Activated B cell treated with CpG ODN at 0.5 μM for 24 hours (primary cell): ENCODE results near the gene NLRX1. TPM values are rescaled to one million over a fixed set of nuclear protein-coding genes. Genes with fewer than 3 reads are reported as not detected.
"Not testable (repeated sequence)": the region's sequence is repeated elsewhere in the genome, so short reads cannot be mapped to it uniquely, and the experiment has no call there.

Experiments
- ATAC-seq: fragments of 200-7000 bp; cut with Tn5 transposase; one replicate; pipeline ENCODE4 v1.10.0; 2021; ENCODE audit warnings: low read depth, mild to moderate bottlenecking, moderate library complexity
- CTCF ChIA-PET: fragments of 350-600 bp; sonication (Branson Sonifier 250); formaldehyde crosslinking; loops from one replicate; lab custom pipeline; 2021; ENCODE audit warnings: antibody characterized with exemption; lab: Charles Lee
- POLR2A ChIA-PET: fragments of 350-600 bp; sonication (Branson Sonifier 250); formaldehyde crosslinking; loops from one replicate; lab custom pipeline; 2021; ENCODE audit warnings: antibody characterized with exemption; lab: Charles Lee
- DNase-seq: peaks from one replicate; pipeline ENCODE4 v3.0.0; 2022
- H3K27ac Mint-ChIP-seq: one replicate; pipeline ENCODE4 v1.8.0; 2020; ENCODE audit warnings: mixed read lengths
- H3K27me3 Mint-ChIP-seq: one replicate; pipeline ENCODE4 v1.8.0; 2021; ENCODE audit warnings: mixed read lengths
- H3K36me3 Mint-ChIP-seq: one replicate; pipeline ENCODE4 v1.8.0; 2021; ENCODE audit warnings: low read depth, mixed read lengths
- H3K4me1 Mint-ChIP-seq: one replicate; pipeline ENCODE4 v1.8.0; 2021; ENCODE audit warnings: mixed read lengths
- H3K4me3 Mint-ChIP-seq: one replicate; pipeline ENCODE4 v1.8.0; 2020; ENCODE audit warnings: mild to moderate bottlenecking, mixed read lengths
- H3K9me3 Mint-ChIP-seq: one replicate; pipeline ENCODE4 v1.8.0; 2020; ENCODE audit warnings: mixed read lengths
- intact Hi-C: fragments of 100-400 bp; cut with micrococcal nuclease; formaldehyde crosslinking; loops from one replicate; pipeline ENCODE4 v1.15.1; 2024
- total RNA-seq: library from RNA; stranded (reverse); gene quantifications from 2 replicates; pipeline ENCODE4 v1.2.3, GENCODE V29; 2022
- TF ChIP-seq, protein P1 (sequence below): fragments of 200-600 bp; IDR thresholded peaks from one replicate; pipeline ENCODE4 v1.8.0; 2022; ENCODE audit warnings: antibody characterized with exemption, mild to moderate bottlenecking

The NLRX1 gene
- total RNA-seq, 1 donor from 2014 or later = 9.8 TPM

DNA sequence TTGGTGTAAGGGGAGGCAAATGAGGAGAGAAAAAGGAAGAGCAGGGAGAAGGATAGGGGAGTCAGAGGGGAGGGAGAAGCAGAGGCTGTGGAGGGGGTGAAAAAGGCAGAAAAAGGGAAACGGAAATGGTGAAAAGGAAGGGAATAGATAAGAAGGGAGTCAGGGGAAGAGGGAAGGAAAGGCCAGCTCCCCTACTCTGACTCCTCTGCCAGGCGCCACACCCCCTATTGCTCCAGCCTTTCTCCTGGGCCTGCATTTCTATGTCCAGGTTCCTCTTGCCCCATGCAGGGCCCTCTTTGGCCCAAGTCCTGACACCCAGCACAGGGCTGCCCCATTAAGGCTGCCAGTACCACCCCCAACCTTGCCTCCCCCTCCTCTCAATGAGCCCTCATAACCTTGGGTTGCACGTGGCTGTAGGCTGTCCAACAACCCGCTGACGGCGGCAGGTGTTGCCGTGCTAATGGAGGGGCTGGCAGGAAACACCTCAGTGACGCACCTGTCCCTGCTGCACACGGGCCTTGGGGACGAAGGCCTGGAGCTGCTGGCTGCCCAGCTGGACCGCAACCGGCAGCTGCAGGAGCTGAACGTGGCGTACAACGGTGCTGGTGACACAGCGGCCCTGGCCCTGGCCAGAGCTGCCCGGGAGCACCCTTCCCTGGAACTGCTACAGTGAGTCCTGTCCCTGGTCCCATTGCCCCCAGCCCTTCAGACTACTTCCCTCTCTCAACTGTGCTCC lies 13.3 kb downstream of the NLRX1 start:
- peaks cover 6% of the 10 kb centered on the region for H3K27me3 Mint-ChIP-seq
- H3K4me3 Mint-ChIP-seq = no peak overlapping the region
- TF ChIP-seq, protein P1, sequence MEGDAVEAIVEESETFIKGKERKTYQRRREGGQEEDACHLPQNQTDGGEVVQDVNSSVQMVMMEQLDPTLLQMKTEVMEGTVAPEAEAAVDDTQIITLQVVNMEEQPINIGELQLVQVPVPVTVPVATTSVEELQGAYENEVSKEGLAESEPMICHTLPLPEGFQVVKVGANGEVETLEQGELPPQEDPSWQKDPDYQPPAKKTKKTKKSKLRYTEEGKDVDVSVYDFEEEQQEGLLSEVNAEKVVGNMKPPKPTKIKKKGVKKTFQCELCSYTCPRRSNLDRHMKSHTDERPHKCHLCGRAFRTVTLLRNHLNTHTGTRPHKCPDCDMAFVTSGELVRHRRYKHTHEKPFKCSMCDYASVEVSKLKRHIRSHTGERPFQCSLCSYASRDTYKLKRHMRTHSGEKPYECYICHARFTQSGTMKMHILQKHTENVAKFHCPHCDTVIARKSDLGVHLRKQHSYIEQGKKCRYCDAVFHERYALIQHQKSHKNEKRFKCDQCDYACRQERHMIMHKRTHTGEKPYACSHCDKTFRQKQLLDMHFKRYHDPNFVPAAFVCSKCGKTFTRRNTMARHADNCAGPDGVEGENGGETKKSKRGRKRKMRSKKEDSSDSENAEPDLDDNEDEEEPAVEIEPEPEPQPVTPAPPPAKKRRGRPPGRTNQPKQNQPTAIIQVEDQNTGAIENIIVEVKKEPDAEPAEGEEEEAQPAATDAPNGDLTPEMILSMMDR = no peak
- DNase-seq (no peak), ATAC-seq (no peak)
- peaks cover 6% of the 10 kb centered on the region for H3K36me3 Mint-ChIP-seq
- peaks cover 8% of the 10 kb centered on the region for H3K4me1 Mint-ChIP-seq
- POLR2A ChIA-PET = interaction anchor here (0.6 kb wide), 1 partner anchor 47 kb away, joined by 5 read pairs; no protein-coding TSS in a partner anchor
- H3K9me3 Mint-ChIP-seq = no peaks in the 10 kb centered on the region
- no peak overlapping the region for H3K27ac Mint-ChIP-seq
- CTCF ChIA-PET = no interaction called here
- intact Hi-C loops = no loop called here

- not testable (repeated sequence) for H3K9me3 Mint-ChIP-seq
Measured at GRCh38 chr11:119184399-119184798, 15.9 kb downstream of the NLRX1 start.

DNA sequence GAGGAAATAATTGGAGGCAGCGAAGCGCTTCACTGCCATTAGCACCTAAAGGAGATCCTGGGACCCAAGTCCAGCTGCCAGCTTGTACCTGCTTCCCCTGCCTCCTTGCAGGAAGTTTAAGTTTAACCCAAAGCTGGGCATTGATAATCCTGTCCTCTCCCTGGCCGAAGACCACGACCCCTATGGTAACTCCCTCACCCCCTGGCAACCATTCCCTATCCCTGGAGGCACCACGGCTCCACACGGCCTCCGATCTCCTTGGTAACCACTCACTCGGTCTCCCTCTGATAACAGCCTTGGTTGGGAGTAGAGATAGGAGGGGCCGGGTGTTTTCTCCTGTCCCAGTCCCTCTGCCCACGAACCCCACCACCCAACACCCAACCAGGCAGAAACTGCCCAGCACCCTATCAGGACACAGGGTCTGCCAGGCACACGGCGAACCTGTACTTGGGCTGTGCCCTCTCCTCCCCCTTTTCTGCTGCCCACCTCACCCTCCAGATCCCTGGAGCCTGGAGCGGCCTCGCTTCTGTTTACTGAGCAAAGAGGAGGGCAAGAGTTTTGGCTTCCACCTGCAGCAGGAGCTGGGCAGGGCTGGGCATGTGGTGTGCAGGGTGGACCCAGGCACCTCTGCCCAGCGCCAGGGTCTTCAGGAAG lies 17.6 kb downstream of the NLRX1 start:
- Mint-ChIP-seq H3K27ac (no peak overlapping the region), H3K36me3 (peaks cover 3% of the 10 kb centered on the region), H3K9me3 (no peaks in the 10 kb centered on the region), H3K4me3 (no peak overlapping the region), H3K4me1 (peaks cover 8% of the 10 kb centered on the region), H3K27me3 (peaks cover 9% of the 10 kb centered on the region)
- intact Hi-C loops = loop anchor here (2.0 kb wide), 1 partner anchor 17 kb away; the partner anchor contains the start of gene NLRX1
- TF ChIP-seq, protein P1 = no peak
- ChIA-PET CTCF (no interaction called here), POLR2A (interaction anchor here (0.6 kb wide), 1 partner anchor 91 kb away, joined by 7 read pairs; no protein-coding TSS in a partner anchor)
- ATAC-seq = no peak
- DNase-seq = no peak

More at GRCh38 chr11:119184399-119184798, 15.9 kb downstream of the NLRX1 start:
- H3K4me3 Mint-ChIP-seq, DNase-seq, H3K36me3 Mint-ChIP-seq, H3K4me1 Mint-ChIP-seq, H3K27me3 Mint-ChIP-seq: not testable (repeated sequence)
- H3K27ac Mint-ChIP-seq = peak overlapping the region; percentile 41
- intact Hi-C loops = loop anchor here (2.0 kb wide), 1 partner anchor 16 kb away; the partner anchor contains the start of gene NLRX1
- peak; percentile 75 for ATAC-seq
- ChIA-PET CTCF (interaction anchor here (1.0 kb wide), 1 partner anchor 11 kb away, joined by 3 read pairs; no protein-coding TSS in a partner anchor), POLR2A (interaction anchor here (0.6 to 1.1 kb wide), 2 partner anchors 15 to 397 kb away, joined by 4 to 6 read pairs; no protein-coding TSS in a partner anchor)

GRCh38 chr11:119187123-119187892 lies 18.8 kb downstream of the NLRX1 start:
- ChIA-PET CTCF (no interaction called here), POLR2A (interaction anchor here (0.5 to 0.6 kb wide), 2 partner anchors 93 to 102 kb away, joined by 3 to 7 read pairs; no protein-coding TSS in a partner anchor)
- no peak for DNase-seq
- no peak overlapping the region for H3K27ac Mint-ChIP-seq
- peaks cover 8% of the 10 kb centered on the region for H3K4me1 Mint-ChIP-seq
- no peak for ATAC-seq
- peaks cover 2% of the 10 kb centered on the region for H3K36me3 Mint-ChIP-seq
- intact Hi-C loops = no loop called here
- TF ChIP-seq, protein P1 = no peak
- H3K9me3 Mint-ChIP-seq = no peaks in the 10 kb centered on the region
- H3K27me3 Mint-ChIP-seq = peaks cover 9% of the 10 kb centered on the region
- H3K4me3 Mint-ChIP-seq = no peak overlapping the region

- TF ChIP-seq, protein P1 = no peak
- no peak for DNase-seq
- Mint-ChIP-seq H3K27ac (no peak overlapping the region), H3K4me1 (peaks cover 8% of the 10 kb centered on the region), H3K9me3 (no peaks in the 10 kb centered on the region), H3K27me3 (peaks cover 9% of the 10 kb centered on the region), H3K4me3 (no peak overlapping the region), H3K36me3 (no peaks in the 10 kb centered on the region)
- intact Hi-C loops = no loop called here
- no peak for ATAC-seq
- ChIA-PET CTCF (no interaction called here), POLR2A (interaction anchor here (0.5 kb wide), 1 partner anchor 103 kb away, joined by 3 read pairs; no protein-coding TSS in a partner anchor)
Measured at GRCh38 chr11:119188067-119188466, 19.5 kb downstream of the NLRX1 start.
